Right ventricle myocardium superior (tissue), 1 donor: ENCODE measurements around the gene SCML2. TPM values are rescaled to one million over a fixed set of nuclear protein-coding genes. Genes with fewer than 3 reads are reported as not detected.
"Not testable (repeated sequence)": the region's sequence is repeated elsewhere in the genome, so short reads cannot be mapped to it uniquely, and the experiment has no call there.

Experiments used
- ATAC-seq: fragments of 200-7000 bp; cut with Tn5 transposase; one replicate; pipeline ENCODE4 v1.9.1; 2020; ENCODE audit warnings: mild to moderate bottlenecking; ENCODE audit not compliant: poor library complexity
- DNase-seq: peaks from one replicate; pipeline ENCODE4 v3.0.0-alpha.2; 2020
- intact Hi-C: fragments of 100-400 bp; cut with DNase I; formaldehyde crosslinking; loops from one replicate; pipeline ENCODE4 v1.11.2; 2022
- total RNA-seq: library from RNA; stranded (reverse); fragmentation: NEBNext Ultra II Directional; extraction: Animal tissue kit (Norgen Biotek cat#: 25700); gene quantifications from one replicate; pipeline ENCODE4 v1.2.1, GENCODE V29; 2021
- donor health status: DM: no; HTN: yes; CAD: no; lungs with severe emphysema.

Gene SCML2
- total RNA-seq, 1 donor from 2014 or later = 1.2 TPM

- DNase-seq (no peak), ATAC-seq (no peak)
Measured at GRCh38 chrX:18286322-18286831, 68.1 kb downstream of the SCML2 start.

DNA sequence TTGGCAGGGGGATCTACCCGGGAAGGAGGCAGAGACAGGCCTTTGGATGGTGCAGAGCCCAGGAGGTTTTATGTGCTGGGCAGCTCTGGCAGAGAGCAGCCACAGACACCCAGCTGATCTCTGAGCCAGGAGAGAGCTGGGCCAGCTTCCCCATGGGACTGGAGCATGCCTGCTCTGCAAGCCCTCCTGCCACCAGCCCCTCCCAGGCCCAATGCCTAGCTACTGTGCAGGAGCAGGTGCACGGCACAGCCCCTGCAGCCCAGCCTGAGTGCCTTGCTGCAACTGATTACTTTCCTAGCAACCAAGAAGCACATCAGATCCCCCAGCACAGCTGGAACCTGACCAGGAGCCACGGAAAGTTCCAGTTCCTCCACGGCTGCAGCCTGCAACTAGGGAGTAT lies 76.0 kb downstream of the SCML2 start:
- DNase-seq (no peak), ATAC-seq (no peak)
- intact Hi-C loops = no loop called here

More at GRCh38 chrX:18286322-18286831, 68.1 kb downstream of the SCML2 start:
- intact Hi-C loops = no loop called here

DNA sequence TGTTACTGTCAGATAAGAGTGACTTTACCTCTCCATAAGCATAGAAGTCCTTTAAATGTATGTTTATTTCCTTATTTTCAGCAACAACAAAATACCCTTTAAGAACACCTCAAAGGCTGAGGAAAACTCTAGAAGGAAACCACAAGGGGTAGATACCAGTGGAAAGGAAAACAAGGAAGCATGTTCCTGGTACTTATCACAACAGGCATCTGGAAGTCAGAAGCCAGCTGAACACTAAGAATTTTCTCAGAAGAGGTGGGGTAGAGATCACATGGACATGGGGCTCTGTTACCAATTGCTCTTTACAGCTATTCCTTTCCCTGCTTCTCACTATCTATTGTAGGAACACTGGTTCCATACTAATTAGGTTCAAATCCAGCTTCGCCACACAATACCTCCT lies 82.3 kb downstream of the SCML2 start:
- ATAC-seq = no peak
- no peak for DNase-seq
- intact Hi-C loops = no loop called here

- ATAC-seq (no peak), DNase-seq (no peak)
- intact Hi-C loops = no loop called here
Measured at GRCh38 chrX:18271725-18272124, 82.8 kb downstream of the SCML2 start.

GRCh38 chrX:18271309-18271708 lies 83.2 kb downstream of the SCML2 start:
- no peak for ATAC-seq
- intact Hi-C loops = no loop called here

DNA sequence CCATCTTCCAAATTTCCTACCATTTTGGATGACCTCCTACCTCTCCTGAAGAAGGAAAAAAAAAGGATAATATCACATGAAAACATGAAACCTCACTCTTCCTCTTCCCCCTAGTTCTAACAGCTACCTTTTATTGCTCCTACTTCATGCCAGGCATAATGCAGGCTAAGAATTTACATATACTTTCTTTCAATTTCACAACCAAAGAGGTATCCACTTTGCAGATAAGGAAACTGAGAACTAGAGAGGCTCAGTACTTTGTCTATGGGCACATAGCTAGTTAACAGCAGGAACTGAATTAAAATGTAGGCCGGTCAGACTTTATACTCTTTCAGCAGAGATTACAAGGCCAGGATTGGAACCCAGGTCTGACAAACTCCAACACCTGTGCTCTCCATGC lies 99.4 kb downstream of the SCML2 start:
- ATAC-seq = no peak
- intact Hi-C loops = no loop called here
- no peak for DNase-seq

More at GRCh38 chrX:18271309-18271708, 83.2 kb downstream of the SCML2 start:
- DNase-seq = no peak

DNA sequence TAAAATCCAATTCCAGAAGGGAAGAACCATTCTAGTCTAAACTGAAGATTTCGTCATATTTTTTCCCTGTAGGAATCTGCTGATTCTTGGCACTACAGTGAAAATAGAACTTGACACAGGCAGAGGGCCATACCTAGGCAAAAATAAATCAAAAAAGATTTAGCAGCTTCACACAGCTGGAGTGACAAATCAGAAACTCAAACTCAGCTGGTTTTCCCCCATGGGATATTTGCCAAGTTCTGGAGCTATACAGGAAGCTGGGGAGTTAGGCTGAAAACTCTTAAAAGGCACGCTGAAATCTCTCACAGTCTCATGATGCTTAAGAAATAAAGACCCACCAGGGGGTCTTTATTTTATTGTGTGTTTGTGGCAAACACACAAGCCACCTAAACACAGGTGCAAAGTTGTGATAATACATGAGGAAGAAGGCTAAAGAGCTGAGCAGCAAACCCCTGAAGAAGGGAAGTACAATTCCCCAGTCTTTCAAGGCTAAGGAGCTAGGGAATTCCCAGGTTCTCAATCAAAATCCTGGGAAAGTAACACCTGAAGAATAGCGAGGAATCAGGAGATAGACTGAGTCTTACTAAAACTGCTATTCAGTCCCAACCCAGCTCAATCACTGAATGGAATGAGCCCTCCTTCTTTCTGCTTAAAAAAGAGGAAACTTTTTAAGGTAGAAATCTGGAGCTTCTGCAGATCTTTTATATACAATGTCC lies 101.7 kb downstream of the SCML2 start:
- DNase-seq (no peak), ATAC-seq (no peak)
- intact Hi-C loops = no loop called here

GRCh38 chrX:18229646-18230045 lies 124.8 kb downstream of the SCML2 start:
- ATAC-seq, intact Hi-C loops, DNase-seq: not testable (repeated sequence)

DNA sequence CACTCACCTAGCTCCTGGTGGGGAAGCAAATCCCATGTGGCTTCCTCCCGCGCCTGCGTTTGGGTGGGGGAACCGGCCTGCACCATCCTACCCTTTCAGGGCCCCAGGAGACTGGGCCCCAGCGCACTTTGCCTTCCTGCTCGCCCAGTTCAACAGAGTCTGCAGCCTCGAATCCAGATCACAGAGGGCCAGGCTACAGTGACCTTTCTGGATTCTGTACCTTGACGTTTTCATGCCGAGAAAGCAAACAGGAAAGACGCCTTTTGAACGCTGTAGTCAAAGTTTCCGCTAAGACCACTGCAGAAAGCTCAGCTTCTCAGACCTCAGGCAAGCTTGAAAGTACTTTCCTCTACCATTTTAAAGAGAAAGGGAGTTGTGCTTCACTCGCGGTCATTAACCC lies 126.4 kb downstream of the SCML2 start:
- no peak for ATAC-seq
- intact Hi-C loops = no loop called here
- DNase-seq = no peak

DNA sequence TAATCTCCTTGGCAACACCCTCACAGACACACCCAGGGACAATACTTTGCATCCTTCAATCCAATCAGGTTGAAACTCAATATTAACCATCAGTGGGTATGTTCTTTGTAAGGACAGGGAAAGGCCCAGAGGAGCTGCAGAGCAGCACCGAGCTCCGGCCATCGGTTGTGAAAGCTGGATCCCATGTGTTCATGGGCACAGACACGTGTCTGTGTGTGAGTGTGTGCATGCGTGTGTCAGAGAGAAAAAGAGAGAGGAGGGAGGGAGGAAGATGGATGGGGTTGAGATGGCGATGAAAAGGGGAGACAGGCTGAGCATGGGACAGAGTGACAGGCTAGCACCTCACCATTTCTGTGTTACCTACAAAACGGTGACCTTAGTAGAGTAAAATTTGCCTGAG lies 127.0 kb downstream of the SCML2 start:
- DNase-seq (no peak), ATAC-seq (no peak)
- intact Hi-C loops = no loop called here

- intact Hi-C loops = no loop called here
- ATAC-seq = no peak
- no peak for DNase-seq
Measured at GRCh38 chrX:18220786-18221185, 133.7 kb downstream of the SCML2 start, which contains the start of gene BEND2. TSS of gene BEND2 (minus strand) at chrX:18220886. CDS start at chrX:18220750, 136 bp downstream.

DNA sequence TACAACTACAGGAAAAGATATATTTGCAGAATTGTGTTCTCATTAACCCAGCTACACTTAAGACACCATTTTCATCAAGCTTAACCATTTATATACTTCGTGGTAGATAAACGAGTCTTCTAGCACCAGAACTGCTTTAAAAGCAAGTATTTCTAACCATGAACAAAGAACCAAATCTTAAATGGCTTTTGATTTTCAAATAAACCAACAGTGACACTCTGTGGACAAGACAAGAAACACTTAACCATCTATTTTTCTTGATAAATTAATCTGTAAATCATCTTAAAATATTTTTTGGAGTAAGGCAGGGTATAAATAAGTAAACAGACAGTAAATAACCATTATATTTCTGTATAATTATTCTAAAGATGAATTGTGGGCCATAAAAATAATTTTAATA lies 144.0 kb downstream of the SCML2 start:
- DNase-seq (no peak), ATAC-seq (no peak)
- intact Hi-C loops = no loop called here

- ATAC-seq = no peak
- intact Hi-C loops = no loop called here
- DNase-seq = no peak
Measured at GRCh38 chrX:18206657-18207056, 147.8 kb downstream of the SCML2 start.

DNA sequence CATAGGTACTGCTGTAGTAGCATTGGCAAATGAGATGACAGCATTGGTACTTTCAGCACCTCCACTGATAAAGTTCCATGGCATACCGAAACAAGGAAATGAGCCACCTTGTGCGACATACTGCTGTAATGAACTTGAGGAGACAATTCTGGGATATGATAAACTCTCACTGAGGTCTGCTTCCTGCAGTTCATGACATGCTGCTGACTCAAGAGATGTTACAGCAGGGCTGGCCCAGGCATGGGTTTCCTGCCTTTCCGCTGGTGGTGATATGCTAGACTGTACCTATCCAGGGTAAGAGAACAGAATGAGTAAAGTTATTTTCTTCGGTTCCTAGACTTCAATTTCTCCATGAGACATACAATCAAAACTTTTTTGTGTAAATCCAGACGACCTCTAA lies 150.9 kb downstream of the SCML2 start:
- intact Hi-C loops = no loop called here
- no peak for DNase-seq
- ATAC-seq = no peak

DNA sequence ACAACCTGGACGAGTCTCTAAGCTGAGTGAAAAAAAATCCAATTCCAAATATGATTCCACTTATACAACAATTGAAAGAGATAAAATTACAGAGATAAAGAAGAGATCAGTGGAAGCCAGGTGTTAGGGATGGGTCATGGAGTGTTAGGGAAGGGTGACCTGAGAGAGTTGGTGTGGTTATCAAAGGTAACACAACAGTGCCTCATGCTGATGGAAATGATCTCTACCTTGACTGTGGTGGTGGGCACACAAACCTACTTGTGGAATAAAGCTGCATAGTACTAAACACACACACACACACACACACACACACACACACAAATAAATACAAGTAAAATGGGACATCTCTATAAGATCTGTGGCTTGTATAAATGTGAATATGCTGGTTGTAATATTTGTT lies 159.8 kb downstream of the SCML2 start:
- ATAC-seq = no peak
- intact Hi-C loops = no loop called here
- no peak for DNase-seq

Other genes starting within 250 kb of the SCML2 start
- gene BEND2, start 133.8 kb downstream of the SCML2 start, total RNA-seq = not detected
- 8.5 TPM for gene CDKL5, start 70.9 kb upstream of the SCML2 start, total RNA-seq